Esophagus squamous epithelium (tissue), 4 donors: ENCODE measurements around the gene FOXR1.

ENCODE experiments used
- POLR2A ChIP-seq, 4 donors: fragments of 450-650 bp; IDR thresholded peaks; one replicate each; pipeline ENCODE4 v1.6.1; 2017; ENCODE audit warnings: antibody characterized with exemption in 4 of 4, mild to moderate bottlenecking in 4 of 4, moderate library complexity in 3 of 4
- TF ChIP-seq, protein P1 (sequence below), 6 experiments: fragments of 450-650 bp in 4 of 6; fragments of 200-600 bp in 2 of 6; sonication (generic) in 2 of 6; IDR thresholded peaks; one replicate each; pipeline ENCODE4 v1.5.1; 2016 to 2019; ENCODE audit warnings: antibody characterized with exemption in 6 of 6, mild to moderate bottlenecking in 4 of 6, moderate library complexity in 4 of 6

DNA sequence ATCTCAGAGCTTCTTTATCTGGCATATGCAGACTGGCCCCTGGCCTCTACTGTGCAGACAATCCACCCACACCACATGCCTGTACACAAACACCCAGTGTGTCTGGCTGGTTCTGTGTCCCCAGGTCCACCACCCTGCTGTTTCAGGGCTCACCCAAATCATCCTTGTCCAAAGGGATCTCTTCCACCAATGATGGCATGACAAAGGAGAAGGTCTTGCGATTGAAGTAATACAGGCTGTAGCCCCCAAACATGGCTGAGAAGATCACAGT lies 57.4 kb downstream of the FOXR1 start:
- TF ChIP-seq, protein P1, sequence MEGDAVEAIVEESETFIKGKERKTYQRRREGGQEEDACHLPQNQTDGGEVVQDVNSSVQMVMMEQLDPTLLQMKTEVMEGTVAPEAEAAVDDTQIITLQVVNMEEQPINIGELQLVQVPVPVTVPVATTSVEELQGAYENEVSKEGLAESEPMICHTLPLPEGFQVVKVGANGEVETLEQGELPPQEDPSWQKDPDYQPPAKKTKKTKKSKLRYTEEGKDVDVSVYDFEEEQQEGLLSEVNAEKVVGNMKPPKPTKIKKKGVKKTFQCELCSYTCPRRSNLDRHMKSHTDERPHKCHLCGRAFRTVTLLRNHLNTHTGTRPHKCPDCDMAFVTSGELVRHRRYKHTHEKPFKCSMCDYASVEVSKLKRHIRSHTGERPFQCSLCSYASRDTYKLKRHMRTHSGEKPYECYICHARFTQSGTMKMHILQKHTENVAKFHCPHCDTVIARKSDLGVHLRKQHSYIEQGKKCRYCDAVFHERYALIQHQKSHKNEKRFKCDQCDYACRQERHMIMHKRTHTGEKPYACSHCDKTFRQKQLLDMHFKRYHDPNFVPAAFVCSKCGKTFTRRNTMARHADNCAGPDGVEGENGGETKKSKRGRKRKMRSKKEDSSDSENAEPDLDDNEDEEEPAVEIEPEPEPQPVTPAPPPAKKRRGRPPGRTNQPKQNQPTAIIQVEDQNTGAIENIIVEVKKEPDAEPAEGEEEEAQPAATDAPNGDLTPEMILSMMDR (IDR thresholded peaks at IDR 0.05): no peak
- no peak for TF ChIP-seq POLR2A (IDR thresholded peaks at IDR 0.05)
